HG03571 (cell line): Measurements from ENCODE around the gene HDAC4.
"Not testable (repeated sequence)": the region's sequence is repeated elsewhere in the genome, so short reads cannot be mapped to it uniquely, and the experiment has no call there.

Source experiments
- ATAC-seq: cut with Tn5 transposase; IDR thresholded peaks from one replicate; pipeline ENCODE4 v1.9.1; 2021; ENCODE audit not compliant: unreplicated experiment

HDAC4 gene

GRCh38 chr2:239285071-239285931 lies 115.5 kb downstream of the HDAC4 start:
- no peak for ATAC-seq

GRCh38 chr2:239283961-239284795 lies 116.6 kb downstream of the HDAC4 start:
- ATAC-seq, result no peak

- no peak for ATAC-seq
These were observed 117.4 kb downstream of the HDAC4 start for GRCh38 chr2:239283288-239283945.

GRCh38 chr2:239282448-239283287 lies 118.2 kb downstream of the HDAC4 start:
- ATAC-seq, result no peak

GRCh38 chr2:239280296-239281017 lies 120.4 kb downstream of the HDAC4 start:
- not testable (repeated sequence) for ATAC-seq

GRCh38 chr2:239279508-239280295 lies 121.1 kb downstream of the HDAC4 start:
- ATAC-seq, result no peak

GRCh38 chr2:239278941-239279365 lies 121.9 kb downstream of the HDAC4 start:
- ATAC-seq, result no peak

- no peak for ATAC-seq
These were observed 122.5 kb downstream of the HDAC4 start for GRCh38 chr2:239278361-239278760.

GRCh38 chr2:239277401-239278085 lies 123.3 kb downstream of the HDAC4 start:
- no peak for ATAC-seq

GRCh38 chr2:239276851-239277250 lies 124.0 kb downstream of the HDAC4 start:
- ATAC-seq, result no peak

GRCh38 chr2:239275847-239276831 lies 124.7 kb downstream of the HDAC4 start:
- ATAC-seq, result no peak

- ATAC-seq, result no peak
These were observed 125.7 kb downstream of the HDAC4 start for GRCh38 chr2:239275044-239275685.

- no peak for ATAC-seq
These were observed 126.3 kb downstream of the HDAC4 start for GRCh38 chr2:239274391-239275043.

- ATAC-seq, result no peak
These were observed 127.3 kb downstream of the HDAC4 start for GRCh38 chr2:239273280-239274234.

- no peak for ATAC-seq
These were observed 128.2 kb downstream of the HDAC4 start for GRCh38 chr2:239272626-239273025.
